Lower leg skin (tissue), 4 donors: ENCODE results near the gene RNF25. TPM values are rescaled to one million over a fixed set of nuclear protein-coding genes. Genes with fewer than 3 reads are reported as not detected.
"Not testable (repeated sequence)": the region's sequence is repeated elsewhere in the genome, so short reads cannot be mapped to it uniquely, and the experiment has no call there.

Experiments used
- DNase-seq, 2 donors: peaks; one replicate each; pipeline ENCODE4 v3.0.0-alpha.2; 2019; ENCODE audit warnings: low spot score in 2 of 2
- H3K4me3 ChIP-seq: fragments of 200-600 bp; sonication (generic); 2 replicates; pipeline ENCODE4 v1.5.1; 2017; ENCODE audit warnings: mild to moderate bottlenecking, low read depth; ENCODE audit not compliant: poor library complexity, severe bottlenecking
- CTCF ChIP-seq, 3 donors: fragments of 450-650 bp; IDR thresholded peaks; one replicate each; pipeline ENCODE4 v1.5.1; 2016; ENCODE audit warnings: antibody characterized with exemption in 3 of 3, mild to moderate bottlenecking in 3 of 3, moderate library complexity in 2 of 3
- POLR2A ChIP-seq, 2 donors: fragments of 450-650 bp; IDR thresholded peaks; one replicate each; pipeline ENCODE4 v1.6.1; 2016 to 2017; ENCODE audit warnings: antibody characterized with exemption in 2 of 2, mild to moderate bottlenecking in 1 of 2, moderate library complexity in 1 of 2
- WGBS, 2 donors: methylation state at CpG; one replicate each; pipeline ENCODE4 v1.1.5; 2018; 5-methylcytosine and 5-hydroxymethylcytosine counted together
- intact Hi-C: fragments of 100-400 bp; cut with DNase I; formaldehyde crosslinking; loops from one replicate; pipeline ENCODE4 v1.15.0; 2023; ENCODE audit warnings: low total_unique reads
- total RNA-seq, 4 donors: library from RNA; depleted of rRNA; stranded (reverse); fragments of >200 nt; gene quantifications; one replicate each; pipeline ENCODE4 v1.1.0, GENCODE V29; 2016

Gene RNF25
- total RNA-seq, 4 donors from 2014 or later: 21.2 to 38.2 (median 21.7) TPM

GRCh38 chr2:218694405-218695145 lies 22.8 kb upstream of the RNF25 start:
- intact Hi-C loops: no loop called here
- no peak overlapping the region for H3K4me3 ChIP-seq
- TF ChIP-seq CTCF (IDR thresholded peaks at IDR 0.05) (no peak), POLR2A (IDR thresholded peaks at IDR 0.05) (no peak)
- WGBS, 2 donors: 85 to 93% methylated on average over 3 of the region's 3 CpGs
- DNase-seq: no peak

- DNase-seq: no peak
- H3K4me3 ChIP-seq: no peak overlapping the region
- TF ChIP-seq POLR2A (IDR thresholded peaks at IDR 0.05) (no peak), CTCF (IDR thresholded peaks at IDR 0.05) (no peak)
- intact Hi-C loops: no loop called here
Measured at GRCh38 chr2:218691234-218691633, 19.4 kb upstream of the RNF25 start.

GRCh38 chr2:218687400-218688060 lies 15.7 kb upstream of the RNF25 start:
- DNase-seq: peak in 1 of 2 donors; percentile 58
- intact Hi-C loops, H3K4me3 ChIP-seq: not testable (repeated sequence)
- 19 to 20% methylated on average over 5 of the region's 5 CpGs for WGBS, 2 donors
- peak in 1 of 3 donors; percentile 47 for TF ChIP-seq CTCF (IDR thresholded peaks at IDR 0.05)

GRCh38 chr2:218680061-218680460 lies 8.3 kb upstream of the RNF25 start:
- 76 to 82% methylated on average over 3 of the region's 3 CpGs for WGBS, 2 donors
- no peak overlapping the region for H3K4me3 ChIP-seq
- TF ChIP-seq POLR2A (IDR thresholded peaks at IDR 0.05) (no peak), CTCF (IDR thresholded peaks at IDR 0.05) (no peak)
- DNase-seq: no peak
- intact Hi-C loops: no loop called here

- WGBS, 2 donors: 68 to 71% methylated on average over 4 of the region's 4 CpGs
- intact Hi-C loops: no loop called here
- TF ChIP-seq POLR2A (IDR thresholded peaks at IDR 0.05) (no peak), CTCF (IDR thresholded peaks at IDR 0.05) (no peak)
- H3K4me3 ChIP-seq: no peak overlapping the region
- DNase-seq: no peak
Measured at GRCh38 chr2:218679119-218679518, 7.3 kb upstream of the RNF25 start.
